Measurements from ENCODE around the gene ZNF792.
"Not testable (repeated sequence)": the region's sequence is repeated elsewhere in the genome, so short reads cannot be mapped to it uniquely, and the experiment has no call there.

- TF ChIP-seq CTCF (IDR thresholded peaks at IDR 0.05); HES2 (IDR thresholded peaks at IDR 0.05); SREBF2 (IDR thresholded peaks at IDR 0.05); CBX8 (IDR thresholded peaks at IDR 0.05); ZFP36 (IDR thresholded peaks at IDR 0.05; ENCODE audit: borderline replicate concordance, partially characterized antibody); NR3C1 (IDR thresholded peaks at IDR 0.05); NFE2L2 (conservative IDR thresholded peaks at IDR 0.05; ENCODE audit: low read length); BHLHE40 (IDR thresholded peaks at IDR 0.05; ENCODE audit: low read depth, low read length); REST (IDR thresholded peaks at IDR 0.05): not testable (repeated sequence)
Observed at GRCh38 chr19:35007427-35007826, 43.4 kb upstream of the ZNF792 start.
